Loucy (cell line): ENCODE results near the gene MEOX1.

Experiments
- H2AFZ ChIP-seq: fragments of 200-600 bp; sonication (generic); 2 replicates; pipeline ENCODE4 v1.6.0; 2016; ENCODE audit warnings: antibody characterized with exemption, mild to moderate bottlenecking, low read length, moderate library complexity
- H3F3A ChIP-seq: fragments of 200-600 bp; 2 replicates; pipeline ENCODE4 v1.6.0; 2016; ENCODE audit warnings: antibody characterized with exemption, low read depth, mild to moderate bottlenecking
- H3K27me3 ChIP-seq: fragments of 200-600 bp; sonication (generic); 2 replicates; pipeline ENCODE4 v1.6.1; 2014; ENCODE audit warnings: low read length, mild to moderate bottlenecking; ENCODE audit not compliant: insufficient read depth, poor library complexity, severe bottlenecking
- H3K36me3 ChIP-seq: fragments of 200-600 bp; sonication (generic); 2 replicates; pipeline ENCODE4 v1.6.1; 2016; ENCODE audit warnings: low read length; ENCODE audit not compliant: insufficient read depth
- H3K4me1 ChIP-seq: fragments of 200-600 bp; sonication (generic); 2 replicates; pipeline ENCODE4 v1.5.1; 2014; ENCODE audit warnings: low read length, mild to moderate bottlenecking; ENCODE audit not compliant: insufficient read depth, poor library complexity, severe bottlenecking
- H3K4me2 ChIP-seq: fragments of 200-600 bp; sonication (generic); 2 replicates; pipeline ENCODE4 v1.6.0; 2014; ENCODE audit warnings: antibody characterized with exemption, low read length, low read depth, mild to moderate bottlenecking; ENCODE audit not compliant: poor library complexity, severe bottlenecking
- H3K4me3 ChIP-seq: fragments of 200-600 bp; sonication (generic); 2 replicates; pipeline ENCODE4 v1.5.1; 2014; ENCODE audit warnings: low read length, mild to moderate bottlenecking, mixed read lengths; ENCODE audit not compliant: poor library complexity, severe bottlenecking
- H3K79me2 ChIP-seq: fragments of 200-600 bp; sonication (generic); 2 replicates; pipeline ENCODE4 v1.6.1; 2014; ENCODE audit warnings: low read length; ENCODE audit not compliant: insufficient read depth
- H3K9ac ChIP-seq: fragments of 200-600 bp; sonication (generic); 2 replicates; pipeline ENCODE4 v1.6.0; 2014; ENCODE audit warnings: mild to moderate bottlenecking, low read depth, low read length, moderate library complexity; ENCODE audit not compliant: poor library complexity, severe bottlenecking
- H3K9me2 ChIP-seq: fragments of 200-600 bp; sonication (generic); replicated peaks from 2 replicates; pipeline ENCODE4 v1.6.1; 2016; ENCODE audit warnings: low read depth, low read length, mixed read lengths
- H3K9me3 ChIP-seq: fragments of 200-600 bp; sonication (generic); 2 replicates; pipeline ENCODE4 v1.6.1; 2014; ENCODE audit warnings: mild to moderate bottlenecking, antibody characterized with exemption, low read length, low read depth; ENCODE audit not compliant: insufficient read depth
- H4K20me1 ChIP-seq: fragments of 200-600 bp; sonication (generic); 2 replicates; pipeline ENCODE4 v1.6.0; 2014; ENCODE audit warnings: antibody characterized with exemption, low read length, mild to moderate bottlenecking; ENCODE audit not compliant: insufficient read depth, poor library complexity, severe bottlenecking
- CTCF ChIP-seq: fragments of 200-600 bp; sonication (generic); conservative IDR thresholded peaks from 2 replicates; pipeline ENCODE4 v1.5.1; 2014; ENCODE audit warnings: mild to moderate bottlenecking, antibody characterized with exemption, low read length
- EZH2phosphoT487 ChIP-seq: fragments of 200-600 bp; IDR thresholded peaks from 2 replicates; pipeline ENCODE4 v1.6.1; 2018; ENCODE audit warnings: antibody characterized with exemption, mild to moderate bottlenecking, moderate library complexity, borderline replicate concordance

The MEOX1 gene

GRCh38 chr17:43627653-43628052 lies 34.1 kb downstream of the MEOX1 start:
- no peaks in the 10 kb centered on the region for H3K79me2 ChIP-seq
- H4K20me1 ChIP-seq: no peaks in the 10 kb centered on the region
- H3K9ac ChIP-seq: no peak overlapping the region
- no peaks in the 10 kb centered on the region for H3K4me1 ChIP-seq
- no peak overlapping the region for H3K4me3 ChIP-seq
- no peak overlapping the region for H2AFZ ChIP-seq
- TF ChIP-seq CTCF: no peak
- TF ChIP-seq EZH2phosphoT487: no peak
- H3K4me2 ChIP-seq: no peak overlapping the region
- no peaks in the 10 kb centered on the region for H3K36me3 ChIP-seq
- H3F3A ChIP-seq: no peaks in the 10 kb centered on the region
- H3K9me2 ChIP-seq: no peaks in the 10 kb centered on the region
- no peaks in the 10 kb centered on the region for H3K9me3 ChIP-seq
- H3K27me3 ChIP-seq: no peaks in the 10 kb centered on the region

GRCh38 chr17:43626023-43626422 lies 35.7 kb downstream of the MEOX1 start:
- Histone ChIP-seq H3K79me2 (no peaks in the 10 kb centered on the region), H3K4me3 (no peak overlapping the region), H3K4me2 (no peak overlapping the region), H2AFZ (no peak overlapping the region), H3F3A (no peaks in the 10 kb centered on the region), H3K4me1 (no peaks in the 10 kb centered on the region), H3K36me3 (no peaks in the 10 kb centered on the region), H4K20me1 (no peaks in the 10 kb centered on the region), H3K27me3 (no peaks in the 10 kb centered on the region), H3K9me2 (no peaks in the 10 kb centered on the region), H3K9ac (no peak overlapping the region), H3K9me3 (no peaks in the 10 kb centered on the region)
- TF ChIP-seq CTCF (no peak), EZH2phosphoT487 (no peak)

GRCh38 chr17:43625606-43626005 lies 36.1 kb downstream of the MEOX1 start:
- TF ChIP-seq CTCF (no peak), EZH2phosphoT487 (no peak)
- Histone ChIP-seq H3K36me3 (no peaks in the 10 kb centered on the region), H3K9me3 (no peaks in the 10 kb centered on the region), H3K4me1 (no peaks in the 10 kb centered on the region), H2AFZ (no peak overlapping the region), H3K4me2 (no peak overlapping the region), H3F3A (no peaks in the 10 kb centered on the region), H3K79me2 (no peaks in the 10 kb centered on the region), H3K27me3 (no peaks in the 10 kb centered on the region), H4K20me1 (no peaks in the 10 kb centered on the region), H3K9me2 (no peaks in the 10 kb centered on the region), H3K9ac (no peak overlapping the region), H3K4me3 (no peak overlapping the region)
